DMS79 treated with DMSO at 0.1 percent for 48 hours (cell line): ENCODE data around the gene ZNF20.

Experiments
- DNase-seq: peaks from one replicate; lab custom pipeline; 2025; lab: John Stamatoyannopoulos, UW

Gene ZNF20

GRCh38 chr19:12139885-12140544, at the start of gene ZNF20:
Gene ZNF20, minus strand, starts transcription at chr19:12140350. Its CDS starts 168 bp downstream, at chr19:12140182.
- peak; percentile 98 for DNase-seq

GRCh38 chr19:12187625-12188024, 47.5 kb upstream of the ZNF20 start:
- DNase-seq: no peak

- DNase-seq: no peak
Measured at GRCh38 chr19:12180377-12180776, 40.2 kb upstream of the ZNF20 start.

GRCh38 chr19:12166626-12167025, 26.5 kb upstream of the ZNF20 start:
- DNase-seq: no peak

- DNase-seq: no peak
Measured at GRCh38 chr19:12163826-12164225, 23.7 kb upstream of the ZNF20 start.

- DNase-seq: peak; percentile 92
Measured at GRCh38 chr19:12162882-12163806, 23.0 kb upstream of the ZNF20 start, which contains the start of gene ZNF136. Gene ZNF136, plus strand, starts transcription at chr19:12163096. Its CDS starts 108 bp downstream, at chr19:12163204.

- no peak for DNase-seq
Measured at GRCh38 chr19:12162513-12162881, 22.3 kb upstream of the ZNF20 start.

GRCh38 chr19:12159773-12160414, 19.7 kb upstream of the ZNF20 start:
- DNase-seq: no peak

GRCh38 chr19:12156223-12157058, 16.3 kb upstream of the ZNF20 start, which contains the start of gene ZNF625:
Gene ZNF625, minus strand, starts transcription at chr19:12156734. Its CDS starts 176 bp downstream, at chr19:12156558.
- DNase-seq: peak; percentile 94

- DNase-seq: no peak
Measured at GRCh38 chr19:12155324-12155860, 15.2 kb upstream of the ZNF20 start.

GRCh38 chr19:12145348-12145747, 5.2 kb upstream of the ZNF20 start:
- DNase-seq: no peak

- no peak for DNase-seq
Measured at GRCh38 chr19:12141405-12141736, 1.2 kb upstream of the ZNF20 start.

- DNase-seq: peak; percentile 96
Measured at GRCh38 chr19:12140545-12141404, 625 bp upstream of the ZNF20 start.

GRCh38 chr19:12139269-12139668, 881 bp downstream of the ZNF20 start:
- no peak for DNase-seq

- no peak for DNase-seq
Measured at GRCh38 chr19:12137221-12137940, 2.8 kb downstream of the ZNF20 start.

GRCh38 chr19:12133069-12133468, 7.1 kb downstream of the ZNF20 start:
- DNase-seq: no peak

- DNase-seq: no peak
Measured at GRCh38 chr19:12126707-12127106, 13.4 kb downstream of the ZNF20 start.

- DNase-seq: no peak
Measured at GRCh38 chr19:12117201-12117970, 22.8 kb downstream of the ZNF20 start.

- DNase-seq: no peak
Measured at GRCh38 chr19:12113121-12113520, 27.0 kb downstream of the ZNF20 start.
